Endodermal cell (in vitro differentiated cells): ENCODE measurements around the gene TNFAIP6. TPM values are rescaled to one million over a fixed set of nuclear protein-coding genes. Genes with fewer than 3 reads are reported as not detected.

ENCODE experiments used
- DNase-seq: peaks from one replicate; pipeline ENCODE4 v3.0.0-alpha.2; 2017
- H3K27ac ChIP-seq: 2 replicates; pipeline ENCODE4 v1.5.1; 2013; ENCODE audit warnings: mild to moderate bottlenecking, low read depth, low read length, moderate library complexity
- H3K27me3 ChIP-seq: 2 replicates; pipeline ENCODE4 v1.6.1; 2013; ENCODE audit warnings: mild to moderate bottlenecking, low read length, moderate library complexity; ENCODE audit not compliant: insufficient read depth, control insufficient read depth, poor library complexity, severe bottlenecking
- H3K36me3 ChIP-seq: 2 replicates; pipeline ENCODE4 v1.7.0; 2013; ENCODE audit warnings: mild to moderate bottlenecking, low read length, moderate library complexity; ENCODE audit not compliant: control insufficient read depth, insufficient read depth
- H3K4me1 ChIP-seq: one replicate; pipeline ENCODE4 v1.7.0; 2013; ENCODE audit warnings: low read length; ENCODE audit not compliant: control insufficient read depth, insufficient read depth
- H3K4me3 ChIP-seq: 2 replicates; pipeline ENCODE4 v1.5.1; 2013; ENCODE audit warnings: mild to moderate bottlenecking, low read length, moderate library complexity
- H3K9ac ChIP-seq: 2 replicates; pipeline ENCODE4 v1.6.1; 2013; ENCODE audit warnings: mild to moderate bottlenecking, low read length, moderate library complexity; ENCODE audit not compliant: poor library complexity, severe bottlenecking; ENCODE audit errors: extremely low read depth
- H3K9me3 ChIP-seq: 2 replicates; pipeline ENCODE4 v1.6.1; 2013; ENCODE audit warnings: mild to moderate bottlenecking, low read length, moderate library complexity; ENCODE audit not compliant: control insufficient read depth
- H3K27ac Mint-ChIP-seq: 2 replicates; pipeline ENCODE4 v1.8.0; 2020; ENCODE audit warnings: mixed read lengths
- H3K27me3 Mint-ChIP-seq: 2 replicates; pipeline ENCODE4 v1.8.0; 2021; ENCODE audit warnings: mild to moderate bottlenecking, mixed read lengths; ENCODE audit not compliant: insufficient read depth
- H3K36me3 Mint-ChIP-seq: 2 replicates; pipeline ENCODE4 v1.8.0; 2020; ENCODE audit warnings: low read depth, mixed read lengths
- H3K4me1 Mint-ChIP-seq: 2 replicates; pipeline ENCODE4 v1.8.0; 2020; ENCODE audit warnings: mixed read lengths
- H3K4me3 Mint-ChIP-seq: 2 replicates; pipeline ENCODE4 v1.8.0; 2020; ENCODE audit warnings: mild to moderate bottlenecking, moderate library complexity, mixed read lengths
- H3K9me3 Mint-ChIP-seq: 2 replicates; pipeline ENCODE4 v1.8.0; 2020; ENCODE audit warnings: mild to moderate bottlenecking, mixed read lengths
- CTCF ChIP-seq: fragments of 200-600 bp; sonication (generic); conservative IDR thresholded peaks from 2 replicates; pipeline ENCODE4 v1.5.0; 2021; ENCODE audit warnings: antibody characterized with exemption, mild to moderate bottlenecking
- WGBS, 2 experiments: methylation state at CpG; one replicate each; pipeline versions ENCODE4 v1.1.5 to v1.1.7; 2013; ENCODE audit warnings: missing lambda C conversion rate in 2 of 2, mixed read lengths in 1 of 2; ENCODE audit not compliant: insufficient coverage in 1 of 2, insufficient read length in 1 of 2; 5-methylcytosine and 5-hydroxymethylcytosine counted together
- microRNA-seq: library from miRNA; unstranded; fragments of <30 nt; microRNA quantifications from one replicate; pipeline ENCODE4 v1.2.0, GENCODE V29; 2020; ENCODE audit warnings: borderline microRNAs expressed
- total RNA-seq, 2 donors: library from RNA; stranded (reverse); fragmentation: NEBNext Ultra II Directional in 1 of 2; extraction: Animal tissue kit (Norgen Biotek cat#: 25700) in 1 of 2; gene quantifications; 2 replicates in 1 of 2; 3 replicates in 1 of 2; pipeline ENCODE4 v1.2.1, GENCODE V29; 2021

The TNFAIP6 gene
- total RNA-seq, 2 donors from 2014 or later = not detected

GRCh38 chr2:151423760-151424159 is 66.4 kb downstream of the TNFAIP6 start:
- no peak overlapping the region for H3K4me3 ChIP-seq
- no peaks in the 10 kb centered on the region for H3K27me3 ChIP-seq
- no peak overlapping the region for H3K27ac ChIP-seq
- H3K27ac Mint-ChIP-seq = no peak overlapping the region
- no peaks in the 10 kb centered on the region for H3K9me3 Mint-ChIP-seq
- no peaks in the 10 kb centered on the region for H3K4me1 Mint-ChIP-seq
- no peaks in the 10 kb centered on the region for H3K27me3 Mint-ChIP-seq
- H3K36me3 ChIP-seq = peaks cover 84% of the 10 kb centered on the region
- peaks cover 72% of the 10 kb centered on the region for H3K36me3 Mint-ChIP-seq
- no peak overlapping the region for H3K4me3 Mint-ChIP-seq
- TF ChIP-seq CTCF = no peak
- no peaks in the 10 kb centered on the region for H3K4me1 ChIP-seq
- H3K9ac ChIP-seq = no peak overlapping the region
- DNase-seq = no peak
- no peaks in the 10 kb centered on the region for H3K9me3 ChIP-seq
- WGBS, 2 experiments = 85 to 95% methylated on average over 3 of the region's 3 CpGs

Small RNA genes within 50 kb of the gene (microRNA-seq; reads per million reads assigned to microRNA genes)
- not detected for gene MIR4773-1
- not detected for gene MIR4773-2

Other genes with a start within 250 kb of the TNFAIP6 start
- 1 to 10 TPM; 1.1 to 2.4 TPM for gene RBM43, start 95.7 kb upstream of the TNFAIP6 start, total RNA-seq
- 1 to 10 TPM; 1.2 to 3.3 TPM for gene NMI, start 67.9 kb upstream of the TNFAIP6 start, total RNA-seq
- 10 to 100 TPM; 64.3 to 66.7 TPM for gene RIF1, start 52.3 kb downstream of the TNFAIP6 start, total RNA-seq